ENCODE results near the gene ATXN1.

- no peak for TF ChIP-seq EZH2 (IDR thresholded peaks at IDR 0.05; ENCODE audit: insufficient read depth, poor library complexity, severe bottlenecking)
- no peak for TF ChIP-seq EZH2phosphoT487 (IDR thresholded peaks at IDR 0.05; ENCODE audit: insufficient read depth, low read depth)
These were observed 213.1 kb downstream of the ATXN1 start for GRCh38 chr6:16548121-16548520.

Data from GM23248 (cell line).